ENCODE measurements around the gene DDX52. TPM values are rescaled to one million over a fixed set of nuclear protein-coding genes. Genes with fewer than 3 reads are reported as not detected.

Gene DDX52
- total and polyA plus RNA-seq, 2 of the 8 experiments (the other 6 are each of a cell fraction or from before 2014, with no cell fraction given): 10.0 to 45.9 TPM

DNA sequence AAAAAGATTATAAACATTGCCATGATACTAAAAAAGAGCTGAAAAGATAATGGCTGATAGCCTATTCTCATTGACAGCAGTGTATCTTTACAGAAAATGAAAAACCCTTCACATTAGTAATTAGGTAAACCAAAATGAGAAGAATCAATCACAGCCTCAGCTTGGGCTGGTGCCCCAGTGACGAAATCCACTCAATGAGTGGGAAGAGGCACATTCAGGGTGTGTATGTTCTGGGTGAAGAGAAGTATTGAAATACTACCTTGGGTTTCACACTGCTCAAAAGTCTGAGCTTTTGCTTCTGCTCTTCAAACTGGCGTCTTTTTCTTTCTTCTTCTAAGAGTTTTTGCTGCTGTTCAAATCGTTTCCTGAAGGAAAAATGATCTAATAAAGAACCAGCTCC, 58.2 kb downstream of the DDX52 start:
- Histone ChIP-seq H2BK20ac (ENCODE audit: low read length) (no peak overlapping the region), H3K36me3 (ENCODE audit: control insufficient read depth in 2 of 4, insufficient read depth in 4 of 4, low read length in 3 of 4) (peaks cover 9 to 26% (median 16%) of the 10 kb centered on the region in 4 experiments; a peak in 7 of 8 replicates), H3K27me3 (replicated peaks in 1 of 4; ENCODE audit: control insufficient read depth in 3 of 4, extremely low read depth in 1 of 4, insufficient read depth in 3 of 4, low read length in 3 of 4) (no peaks in the 10 kb centered on the region), H2AFZ (ENCODE audit: low read length) (no peak overlapping the region), H3K56ac (replicated peaks; ENCODE audit: insufficient read length, low read depth, low read length) (no peak overlapping the region), H2AK5ac (ENCODE audit: low read depth, low read length) (no peak overlapping the region), H3K23ac (ENCODE audit: insufficient read length) (no peak overlapping the region), H3K14ac (ENCODE audit: insufficient read length) (no peak overlapping the region), H4K91ac (replicated peaks; ENCODE audit: insufficient read length, low read length) (no peak overlapping the region), H3K18ac (ENCODE audit: extremely low read depth, low read length) (no peak overlapping the region), H3K79me1 (ENCODE audit: low read depth, low read length) (no peaks in the 10 kb centered on the region), H3K9me3 (ENCODE audit: insufficient read depth in 2 of 2, low read depth in 1 of 2, low read length in 1 of 2) (no peaks in the 10 kb centered on the region), H2BK12ac (ENCODE audit: low read depth, low read length) (no peak overlapping the region), H3K4ac (replicated peaks; ENCODE audit: insufficient read length, low read depth, low read length) (no peak overlapping the region), H4K5ac (ENCODE audit: insufficient read length, low read depth, low read length) (no peak overlapping the region), H4K8ac (ENCODE audit: extremely low read depth, insufficient read depth, low read length) (no peak overlapping the region), H3K4me1 (replicated peaks in 1 of 4; ENCODE audit: control insufficient read depth in 3 of 4, insufficient read depth in 4 of 4, low read length in 3 of 4) (no peaks in the 10 kb centered on the region), H2BK15ac (ENCODE audit: low read length) (no peak overlapping the region), H2BK120ac (replicated peaks; ENCODE audit: low read depth, low read length) (no peak overlapping the region), H3K23me2 (ENCODE audit: low read depth, low read length) (no peaks in the 10 kb centered on the region), H2BK5ac (ENCODE audit: low read depth, low read length) (no peak overlapping the region), H3K4me3 (ENCODE audit: extremely low read depth in 1 of 4, insufficient read depth in 2 of 4, low read depth in 3 of 4, low read length in 4 of 4) (no peak overlapping the region), H3K27ac (ENCODE audit: low read depth, low read length) (no peak overlapping the region), H3K4me2 (ENCODE audit: insufficient read depth in 1 of 2, low read depth in 2 of 2, low read length in 2 of 2) (no peak overlapping the region), H3K79me2 (ENCODE audit: control insufficient read depth in 1 of 2, insufficient read depth in 2 of 2, low read length in 2 of 2) (no peaks in the 10 kb centered on the region), H3K9ac (replicated peaks in 1 of 4; ENCODE audit: extremely low read depth in 1 of 4, low read depth in 3 of 4, low read length in 3 of 4) (no peak overlapping the region), H4K20me1 (replicated peaks in 1 of 2; ENCODE audit: control insufficient read depth in 1 of 2, insufficient read depth in 2 of 2, low read length in 2 of 2) (no peaks in the 10 kb centered on the region)
- no peak for DNase-seq (ENCODE audit: low read depth in 1 of 2, low spot score in 2 of 2)
- CTCF ChIA-PET (ENCODE audit: partially characterized antibody): interaction anchor here (1.3 kb wide), 1 partner anchor 14 kb away, joined by 5 read pairs; no protein-coding TSS in a partner anchor
- no peak for FAIRE-seq
- POLR2A ChIA-PET (ENCODE audit: partially characterized antibody): interaction anchor here (0.9 kb wide), 1 partner anchor 24 kb away, joined by 4 read pairs; the partner anchor contains the start of gene SYNRG
- 81% methylated on average over 3 of the region's 3 CpGs; no CpG with 5 or more reads in 1 of the 2 experiments for WGBS, 2 experiments (ENCODE audit: extremely low coverage in 1 of 2, insufficient coverage in 1 of 2, insufficient read length in 1 of 2, insufficient replicate concordance in 2 of 2, low coverage in 1 of 2, low lambda C conversion rate in 2 of 2, missing lambda C conversion rate in 1 of 2)
- no peak for TF ChIP-seq CTBP2 (IDR thresholded peaks at IDR 0.05; ENCODE audit: borderline replicate concordance, insufficient read depth, insufficient read length, low read length)
- no peak for TF ChIP-seq EZH2 (IDR thresholded peaks at IDR 0.05; ENCODE audit: low read depth, low read length, severe bottlenecking)
- no peak for TF ChIP-seq RFX5 (IDR thresholded peaks at IDR 0.05; ENCODE audit: borderline replicate concordance, low read depth, low read length)
- no peak for TF ChIP-seq NRF1 (IDR thresholded peaks at IDR 0.05; ENCODE audit: low read depth, low read length)
- TF ChIP-seq, protein P1, sequence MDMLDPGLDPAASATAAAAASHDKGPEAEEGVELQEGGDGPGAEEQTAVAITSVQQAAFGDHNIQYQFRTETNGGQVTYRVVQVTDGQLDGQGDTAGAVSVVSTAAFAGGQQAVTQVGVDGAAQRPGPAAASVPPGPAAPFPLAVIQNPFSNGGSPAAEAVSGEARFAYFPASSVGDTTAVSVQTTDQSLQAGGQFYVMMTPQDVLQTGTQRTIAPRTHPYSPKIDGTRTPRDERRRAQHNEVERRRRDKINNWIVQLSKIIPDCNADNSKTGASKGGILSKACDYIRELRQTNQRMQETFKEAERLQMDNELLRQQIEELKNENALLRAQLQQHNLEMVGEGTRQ (IDR thresholded peaks at IDR 0.05; ENCODE audit: low read length): no peak
- TF ChIP-seq EGR1 (IDR thresholded peaks at IDR 0.05; ENCODE audit: borderline replicate concordance, low read depth, low read length): no peak
- no peak for TF ChIP-seq TAF7 (optimal IDR thresholded peaks at IDR 0.05; ENCODE audit: borderline replicate concordance, low read depth, low read length)
- TF ChIP-seq SP1 (IDR thresholded peaks at IDR 0.05; ENCODE audit: low read depth, low read length): no peak
- no peak for TF ChIP-seq GABPA (IDR thresholded peaks at IDR 0.05; ENCODE audit: borderline replicate concordance, insufficient read depth, low read length)
- no peak for TF ChIP-seq EP300 (IDR thresholded peaks at IDR 0.05; ENCODE audit: borderline replicate concordance in 1 of 2, low read depth in 2 of 2, low read length in 2 of 2)
- TF ChIP-seq CBX8 (IDR thresholded peaks at IDR 0.05; ENCODE audit: borderline replicate concordance, low read depth, low read length): no peak
- no peak for TF ChIP-seq SUZ12 (IDR thresholded peaks at IDR 0.05; ENCODE audit: low read length)

Measured in H1 (cell line).